Omental fat pad (tissue), 4 donors: ENCODE data around the gene ZNF785. TPM values are rescaled to one million over a fixed set of nuclear protein-coding genes. Genes with fewer than 3 reads are reported as not detected.

Experiments used
- ATAC-seq: fragments of 150-250 bp; one replicate; pipeline ENCODE4 v1.9.1; 2016; ENCODE audit warnings: mild to moderate bottlenecking, moderate library complexity; ENCODE audit not compliant: low FRiP score
- DNase-seq: peaks from one replicate; pipeline ENCODE4 v3.0.0-alpha.2; 2019; ENCODE audit warnings: low spot score
- total RNA-seq, 4 donors: library from RNA; depleted of rRNA; stranded (reverse); fragments of >200 nt; gene quantifications; one replicate each; pipeline ENCODE4 v1.1.0, GENCODE V29; 2016
- TF ChIP-seq, protein P1 (sequence below), 3 donors: fragments of 450-650 bp; IDR thresholded peaks; one replicate each; pipeline ENCODE4 v1.5.1; 2016 to 2017; ENCODE audit warnings: antibody characterized with exemption in 3 of 3, mild to moderate bottlenecking in 3 of 3, moderate library complexity in 2 of 3

ZNF785 gene
- total RNA-seq, 4 donors from 2014 or later, result 4.5 to 12.1 (median 8.1) TPM

DNA sequence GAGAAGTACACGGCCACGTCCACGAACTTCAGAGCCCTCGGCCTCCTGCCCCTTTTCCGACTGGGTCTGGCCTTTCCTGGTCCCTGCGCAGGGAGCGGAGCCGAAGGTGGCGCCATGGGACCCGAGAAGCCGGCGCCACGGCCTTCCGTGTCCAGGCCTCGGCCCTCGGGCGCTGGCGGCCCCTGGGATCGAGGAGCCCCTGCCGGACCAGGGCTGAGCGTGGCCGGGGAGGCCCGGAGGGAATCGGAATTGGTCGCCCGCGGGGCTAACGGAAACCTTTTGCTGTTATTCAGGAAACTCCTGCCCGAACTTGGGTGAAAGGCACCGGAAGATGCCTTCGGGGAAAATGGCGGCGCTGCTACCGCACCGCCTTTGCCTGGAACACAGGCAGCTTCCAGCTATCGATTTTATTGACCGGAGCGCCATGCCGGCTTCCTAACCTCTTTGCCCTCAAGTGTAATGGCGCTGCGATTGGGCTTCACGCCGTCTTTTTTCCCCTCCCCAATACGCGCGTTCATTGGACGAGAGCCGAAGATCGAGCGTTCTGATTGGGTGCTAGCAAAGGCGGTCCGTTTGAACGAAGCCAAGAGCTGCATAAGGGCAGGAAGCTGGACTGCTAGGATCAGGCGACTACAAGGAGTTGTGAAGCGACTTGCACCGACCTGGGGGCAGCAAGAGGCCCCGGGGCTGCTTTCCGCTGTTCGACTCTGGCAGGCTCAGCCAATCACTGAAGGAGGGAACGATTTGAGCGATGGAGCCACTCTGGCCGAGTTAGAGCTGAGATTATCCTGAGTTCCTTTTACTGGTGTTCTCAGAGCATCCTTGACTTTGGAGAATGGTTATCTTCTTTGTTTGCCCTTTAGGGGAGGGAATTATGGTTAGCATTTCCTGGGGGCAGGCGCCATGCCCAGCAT, 24.7 kb upstream of the ZNF785 start, which contains the start of gene ZNF689:
TSS of gene ZNF689 (minus strand) at position 464 of the 914 bp plus-strand sequence. CDS start at position 116, 348 bp downstream.
- ATAC-seq (peak; percentile 98), DNase-seq (peak; percentile 86)
- TF ChIP-seq, protein P1, sequence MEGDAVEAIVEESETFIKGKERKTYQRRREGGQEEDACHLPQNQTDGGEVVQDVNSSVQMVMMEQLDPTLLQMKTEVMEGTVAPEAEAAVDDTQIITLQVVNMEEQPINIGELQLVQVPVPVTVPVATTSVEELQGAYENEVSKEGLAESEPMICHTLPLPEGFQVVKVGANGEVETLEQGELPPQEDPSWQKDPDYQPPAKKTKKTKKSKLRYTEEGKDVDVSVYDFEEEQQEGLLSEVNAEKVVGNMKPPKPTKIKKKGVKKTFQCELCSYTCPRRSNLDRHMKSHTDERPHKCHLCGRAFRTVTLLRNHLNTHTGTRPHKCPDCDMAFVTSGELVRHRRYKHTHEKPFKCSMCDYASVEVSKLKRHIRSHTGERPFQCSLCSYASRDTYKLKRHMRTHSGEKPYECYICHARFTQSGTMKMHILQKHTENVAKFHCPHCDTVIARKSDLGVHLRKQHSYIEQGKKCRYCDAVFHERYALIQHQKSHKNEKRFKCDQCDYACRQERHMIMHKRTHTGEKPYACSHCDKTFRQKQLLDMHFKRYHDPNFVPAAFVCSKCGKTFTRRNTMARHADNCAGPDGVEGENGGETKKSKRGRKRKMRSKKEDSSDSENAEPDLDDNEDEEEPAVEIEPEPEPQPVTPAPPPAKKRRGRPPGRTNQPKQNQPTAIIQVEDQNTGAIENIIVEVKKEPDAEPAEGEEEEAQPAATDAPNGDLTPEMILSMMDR (IDR thresholded peaks at IDR 0.05), result no peak

DNA sequence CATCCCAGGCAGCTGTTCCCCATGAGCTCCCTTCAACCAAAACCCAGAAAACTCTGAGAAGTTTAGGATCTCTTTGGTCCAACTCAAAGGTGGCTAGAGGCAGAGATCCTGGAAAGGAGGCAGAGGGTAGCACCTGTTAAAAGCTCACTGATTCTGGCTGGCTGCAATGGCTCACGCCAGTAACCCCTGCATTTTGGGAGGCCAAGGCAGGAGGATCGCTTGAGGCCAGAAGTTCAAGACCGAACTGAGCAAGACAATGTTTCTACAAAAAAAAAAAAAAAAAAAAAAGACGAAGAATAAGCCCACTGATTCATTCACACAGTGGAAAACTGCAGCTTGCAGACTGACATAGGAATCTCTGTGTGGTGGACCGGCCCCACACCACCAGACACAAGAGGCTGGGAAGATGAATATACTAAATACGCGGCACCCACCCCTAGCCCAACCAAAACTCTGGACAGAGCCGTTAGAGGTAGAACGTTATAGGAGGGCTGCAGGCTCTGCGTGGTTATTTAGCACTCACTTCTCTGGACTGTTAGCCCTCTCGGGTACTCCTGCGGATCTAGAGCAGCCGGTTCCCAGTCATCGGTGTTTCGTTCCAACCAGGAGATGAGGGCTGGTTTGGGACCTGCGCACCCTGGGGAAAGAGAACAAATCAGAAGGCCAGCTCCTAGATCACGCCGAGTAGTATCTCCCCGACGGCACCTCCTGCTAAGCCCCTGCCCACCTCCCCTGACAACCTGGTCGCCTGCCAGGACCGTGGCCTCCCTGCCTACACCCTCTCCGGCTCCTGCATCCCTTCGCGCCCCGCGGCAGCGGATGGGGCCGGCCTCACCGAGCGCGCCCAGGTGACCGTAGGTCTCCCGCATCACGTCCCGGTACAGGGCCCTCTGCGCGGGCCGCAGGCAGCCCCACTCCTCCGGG, 23.8 kb upstream of the ZNF785 start:
- TF ChIP-seq, protein P1 (IDR thresholded peaks at IDR 0.05), result no peak
- DNase-seq, result peak; percentile 23
- peak; percentile 67 for ATAC-seq

DNA sequence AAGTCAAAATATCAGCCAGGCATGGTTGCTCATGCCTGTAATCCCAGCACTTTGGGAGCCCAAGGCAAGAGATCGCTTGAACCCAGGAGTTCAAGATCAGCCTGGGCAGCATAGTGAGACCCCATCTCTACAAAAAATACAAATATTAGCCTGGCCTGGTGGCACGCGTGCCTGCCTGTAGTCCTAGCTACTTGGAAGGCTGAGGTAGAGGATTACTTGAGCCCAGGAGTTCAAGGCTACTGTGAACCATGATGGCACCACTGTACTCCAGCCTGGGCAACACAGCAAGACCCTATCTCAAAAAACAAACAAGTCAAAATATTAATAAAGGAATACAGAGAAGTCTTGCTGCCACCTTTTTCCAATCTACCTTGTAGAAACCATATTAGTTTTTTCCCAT, 20.5 kb upstream of the ZNF785 start:
- no peak for DNase-seq
- no peak for ATAC-seq
- TF ChIP-seq, protein P1 (IDR thresholded peaks at IDR 0.05), result no peak

DNA sequence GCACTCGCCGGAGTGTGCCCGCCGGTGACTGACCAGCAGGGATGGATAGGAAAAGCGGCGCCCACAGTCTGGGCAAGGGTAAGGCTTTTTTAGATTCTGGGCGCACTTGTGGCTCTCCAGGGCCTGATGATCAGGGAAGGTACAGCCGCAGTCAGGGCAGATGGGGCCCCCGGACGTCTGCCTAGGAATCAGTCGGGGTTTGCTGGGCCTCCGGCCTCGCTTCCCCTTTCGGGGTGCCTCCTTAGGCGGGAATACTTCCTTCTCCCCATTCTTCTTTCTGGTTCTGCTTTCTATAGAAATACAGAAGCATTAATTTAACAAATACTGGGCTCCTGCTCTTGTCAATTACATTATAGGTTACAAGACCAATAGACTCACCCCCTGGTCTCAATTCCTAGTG, 19.7 kb upstream of the ZNF785 start:
- ATAC-seq (no peak), DNase-seq (no peak)
- TF ChIP-seq, protein P1 (IDR thresholded peaks at IDR 0.05), result no peak

GRCh38 chr16:30604316-30604947, 18.9 kb upstream of the ZNF785 start:
- TF ChIP-seq, protein P1 (IDR thresholded peaks at IDR 0.05), result no peak
- DNase-seq (no peak), ATAC-seq (no peak)

DNA sequence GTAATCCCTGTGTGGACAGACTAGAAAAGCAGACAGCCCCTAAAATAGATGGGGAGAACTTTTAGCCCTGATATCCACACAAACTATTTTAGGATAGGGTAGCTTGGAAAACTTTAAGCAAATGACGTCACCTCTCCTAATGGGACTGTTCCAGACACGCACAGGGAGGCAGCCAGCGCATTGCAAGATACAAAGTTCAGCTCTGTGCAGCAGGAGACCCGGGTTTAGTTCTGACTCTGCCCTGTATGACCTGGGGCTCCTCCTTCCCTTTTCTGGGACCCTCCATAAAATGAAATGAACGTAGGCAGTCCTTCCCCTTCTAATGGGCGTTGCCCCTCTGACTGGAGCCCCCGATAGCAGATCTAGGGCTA, 18.4 kb upstream of the ZNF785 start:
- DNase-seq (no peak), ATAC-seq (no peak)
- TF ChIP-seq, protein P1 (IDR thresholded peaks at IDR 0.05), result no peak
